ENCODE data around the gene CMBL.
"Not testable (repeated sequence)": the region's sequence is repeated elsewhere in the genome, so short reads cannot be mapped to it uniquely, and the experiment has no call there.

Gene CMBL

GRCh38 chr5:10310066-10310779 is 2.5 kb upstream of the CMBL start:
- DNase-seq, result no peak

- DNase-seq, result no peak
Measured at GRCh38 chr5:10308844-10309243, 1.1 kb upstream of the CMBL start.

DNA sequence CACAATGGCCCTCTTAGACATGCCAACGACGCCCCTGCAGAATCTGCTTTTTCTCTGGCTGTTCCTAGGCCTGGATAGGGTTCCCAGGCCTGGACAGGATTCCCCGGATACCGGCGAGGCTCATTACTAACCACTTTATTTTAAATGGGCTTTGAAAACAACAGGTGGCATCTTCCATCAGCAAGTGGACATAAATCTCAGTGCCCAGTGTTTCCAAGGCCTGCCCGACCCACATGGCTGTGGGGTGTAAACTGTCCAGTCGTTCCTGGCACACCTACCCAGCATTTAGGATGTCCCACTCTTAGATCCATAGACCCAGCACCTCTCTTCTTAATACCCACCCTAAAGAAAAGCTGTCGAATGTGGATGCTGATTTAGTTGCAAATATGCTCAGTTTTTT is 896 bp downstream of the CMBL start:
- DNase-seq, result no peak

- DNase-seq, result no peak
Measured at GRCh38 chr5:10306114-10306513, 1.6 kb downstream of the CMBL start.

- DNase-seq, result no peak
Measured at GRCh38 chr5:10304932-10305331, 2.8 kb downstream of the CMBL start.

DNA sequence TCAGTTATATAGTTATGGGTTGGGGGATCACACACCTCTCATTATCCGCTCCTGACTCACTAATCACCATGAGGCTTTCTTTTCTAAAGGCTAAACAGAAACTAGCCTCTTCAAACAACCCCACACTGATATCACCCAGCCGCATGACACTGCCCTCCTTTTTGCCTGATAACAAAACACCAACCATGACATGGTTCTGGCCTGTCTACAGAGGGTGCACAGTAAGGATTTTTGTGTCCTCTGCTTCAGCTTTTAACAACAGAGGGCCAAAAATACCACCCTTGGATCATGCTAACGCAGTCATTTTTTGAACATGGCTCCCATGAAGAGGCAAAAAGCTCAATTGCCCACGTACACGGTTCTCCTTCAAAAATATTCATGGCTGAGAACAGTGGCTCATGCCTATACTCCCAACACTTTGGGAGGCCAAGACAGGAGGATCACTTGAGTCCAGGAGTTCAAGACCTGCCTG is 4.0 kb downstream of the CMBL start:
- DNase-seq, result no peak

GRCh38 chr5:10303201-10303600 is 4.5 kb downstream of the CMBL start:
- DNase-seq, result no peak

- no peak for DNase-seq
Measured at GRCh38 chr5:10301842-10302610, 5.7 kb downstream of the CMBL start.

- DNase-seq, result no peak
Measured at GRCh38 chr5:10301266-10301665, 6.4 kb downstream of the CMBL start.

- DNase-seq, result no peak
Measured at GRCh38 chr5:10300246-10300645, 7.5 kb downstream of the CMBL start.

DNA sequence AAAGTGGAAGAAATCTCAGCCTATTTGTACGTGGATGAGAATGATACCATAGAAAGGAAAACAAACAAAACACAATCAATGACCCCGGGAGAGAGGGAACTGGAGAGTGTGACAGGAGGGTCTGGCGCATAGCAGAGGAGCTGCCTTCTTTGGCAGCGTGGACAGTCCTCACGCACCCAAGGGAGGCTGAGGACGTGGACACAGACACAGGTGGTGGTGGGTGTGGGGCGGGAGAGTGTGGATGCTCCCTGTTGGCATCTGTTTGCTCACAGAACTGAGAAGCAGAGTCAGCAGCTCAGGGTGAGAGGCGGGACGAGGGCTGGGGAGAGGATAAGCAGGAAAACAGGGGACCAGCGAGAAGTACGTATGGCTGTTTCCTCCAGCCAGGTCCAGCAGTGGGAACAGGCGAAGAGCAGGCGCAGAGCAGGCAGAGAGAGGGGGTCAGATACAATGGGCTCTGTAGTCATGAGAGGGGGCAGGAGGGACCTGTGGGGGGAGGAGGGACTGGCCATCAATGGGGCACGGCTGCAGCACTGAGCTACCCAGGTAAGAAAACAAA is 10.0 kb downstream of the CMBL start:
- DNase-seq, result no peak

DNA sequence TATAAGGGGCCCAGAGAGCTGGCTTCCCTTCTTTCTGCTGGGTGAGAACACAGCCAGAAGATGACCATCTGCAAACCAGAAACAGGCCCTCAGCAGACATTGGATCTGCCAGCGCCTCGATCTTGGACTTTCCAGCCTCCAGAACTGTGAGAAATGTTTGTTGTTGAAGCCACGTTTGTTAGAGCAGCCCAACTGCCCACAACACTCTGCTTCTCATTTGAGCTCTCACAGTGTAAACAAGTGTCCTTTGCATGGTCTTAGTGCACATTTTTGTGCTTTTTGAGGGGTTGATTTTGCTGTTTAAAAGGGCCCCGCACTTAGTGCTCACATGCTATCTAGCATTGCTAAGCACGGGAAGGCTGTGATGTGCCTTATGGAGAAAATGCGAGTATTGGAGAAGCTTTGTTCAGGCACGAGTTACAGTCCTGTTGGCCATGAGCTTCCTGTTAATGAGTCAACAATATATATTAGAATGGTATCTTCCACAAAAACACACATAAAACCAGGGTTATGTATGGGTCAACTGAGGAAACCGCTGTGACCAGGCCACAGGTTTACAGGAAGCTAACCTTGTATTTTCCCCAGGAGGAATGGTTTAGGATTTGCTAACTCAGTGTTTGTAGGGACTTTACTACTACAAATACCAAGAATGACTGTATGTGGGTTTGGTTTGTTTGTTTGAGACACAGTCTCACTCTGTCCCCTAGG is 11.9 kb downstream of the CMBL start:
- DNase-seq, result no peak

- DNase-seq, result no peak
Measured at GRCh38 chr5:10293907-10294662, 13.6 kb downstream of the CMBL start.

DNA sequence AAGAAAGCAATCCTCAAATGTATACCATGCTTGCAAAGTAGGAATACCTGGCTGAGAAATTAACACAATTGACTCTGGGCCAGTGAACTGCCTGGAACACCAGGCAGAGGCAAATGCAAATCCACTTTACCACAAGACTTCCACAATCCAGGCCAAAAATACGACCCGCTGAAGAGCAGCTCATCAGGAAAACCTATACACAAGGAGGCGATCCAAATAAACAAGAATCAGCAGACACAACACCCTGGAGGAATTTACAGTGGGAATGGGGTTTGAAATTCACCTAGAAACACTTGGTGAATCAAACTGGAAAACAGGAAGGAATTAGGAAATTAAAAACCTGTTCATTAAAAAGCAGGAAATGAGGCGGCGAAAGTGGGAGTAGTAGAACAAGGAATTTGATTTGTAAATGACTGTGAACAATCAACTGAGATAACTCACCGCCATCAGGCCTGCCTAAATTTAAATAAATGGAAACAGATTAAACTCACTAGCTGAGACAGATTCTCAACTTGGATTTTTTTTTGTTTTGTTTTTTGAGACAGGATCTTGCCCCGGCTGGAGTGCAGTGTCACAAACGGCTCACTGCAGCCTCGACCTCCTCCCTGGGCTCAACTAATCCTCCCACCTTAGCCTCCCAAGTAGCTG is 15.9 kb downstream of the CMBL start:
- DNase-seq, result no peak

DNA sequence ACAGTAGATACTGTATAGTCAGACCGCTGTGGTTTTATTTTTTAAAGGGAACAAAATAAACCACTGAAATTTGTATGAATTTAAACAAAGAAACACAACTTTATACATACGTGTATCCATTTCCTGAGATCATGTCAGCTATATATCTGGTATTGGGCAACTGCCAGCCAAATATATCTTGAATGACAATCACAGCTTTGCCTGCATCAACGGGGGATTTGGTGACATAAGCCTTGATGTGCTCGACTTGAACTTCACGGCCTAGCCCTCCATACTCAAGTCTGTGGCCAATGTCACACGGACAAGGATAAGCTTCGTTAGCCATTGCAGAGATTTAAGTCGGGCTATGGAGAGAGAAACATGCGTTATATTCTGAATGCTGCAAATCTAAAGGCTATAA is 17.3 kb downstream of the CMBL start:
- no peak for DNase-seq

GRCh38 chr5:10289991-10290390 is 17.7 kb downstream of the CMBL start:
- DNase-seq, result no peak

GRCh38 chr5:10289353-10289752 is 18.3 kb downstream of the CMBL start:
- DNase-seq, result no peak

DNA sequence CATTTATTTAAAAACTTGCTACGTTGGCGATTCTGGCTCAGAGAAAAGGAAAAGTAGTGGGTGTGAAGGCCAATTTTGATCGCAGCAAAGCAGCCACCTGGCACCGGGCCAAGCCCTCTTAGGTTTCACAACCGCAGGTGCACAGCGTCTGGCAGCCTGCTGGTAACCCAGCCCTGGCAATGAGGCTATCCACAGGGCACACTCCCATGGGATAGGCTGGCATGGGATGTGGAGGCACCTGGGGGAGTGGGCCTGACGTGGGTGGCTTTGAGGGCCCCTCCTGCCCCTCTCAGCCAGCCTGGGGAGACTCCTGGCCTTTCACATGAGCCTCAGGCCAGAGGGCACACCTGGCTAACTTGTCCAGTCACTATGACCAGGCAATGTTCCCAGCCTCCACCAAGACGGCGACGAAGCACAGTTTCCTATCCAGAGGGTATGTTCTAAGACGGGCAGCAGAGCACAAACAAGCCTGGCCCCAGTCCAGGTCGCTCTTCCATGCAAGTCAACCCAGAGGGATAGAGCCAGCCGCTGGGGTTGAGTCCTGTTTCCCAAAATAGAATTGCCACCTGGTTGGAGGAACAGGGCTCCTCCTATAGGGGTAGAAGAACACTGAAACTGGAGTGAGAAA is 19.0 kb downstream of the CMBL start:
- no peak for DNase-seq

GRCh38 chr5:10286862-10287227 is 20.9 kb downstream of the CMBL start:
- DNase-seq, result no peak

- no peak for DNase-seq
Measured at GRCh38 chr5:10286162-10286861, 21.4 kb downstream of the CMBL start.

GRCh38 chr5:10285362-10285761 is 22.3 kb downstream of the CMBL start:
- DNase-seq, result not testable (repeated sequence)
